Stimulated activated CD4-positive, alpha-beta T cell treated with anti-CD3 and anti-CD28 coated beads, Interleukin-2, amount 100 ng/mL, for 24 hours (primary cell): ENCODE measurements around the gene ERBB2.
A peak's percentile ranks its signal among the peaks of the same experiment; 100 is the strongest.
"Not testable (repeated sequence)": the region's sequence is repeated elsewhere in the genome, so short reads cannot be mapped to it uniquely, and the experiment has no call there.

ENCODE experiments used
- DNase-seq, 2 donors: peaks; one replicate each; pipeline ENCODE4 v3.0.0-alpha.2; 2020

The ERBB2 gene

GRCh38 chr17:39705786-39706348 is 6.0 kb downstream of the ERBB2 start:
- no peak for DNase-seq

DNA sequence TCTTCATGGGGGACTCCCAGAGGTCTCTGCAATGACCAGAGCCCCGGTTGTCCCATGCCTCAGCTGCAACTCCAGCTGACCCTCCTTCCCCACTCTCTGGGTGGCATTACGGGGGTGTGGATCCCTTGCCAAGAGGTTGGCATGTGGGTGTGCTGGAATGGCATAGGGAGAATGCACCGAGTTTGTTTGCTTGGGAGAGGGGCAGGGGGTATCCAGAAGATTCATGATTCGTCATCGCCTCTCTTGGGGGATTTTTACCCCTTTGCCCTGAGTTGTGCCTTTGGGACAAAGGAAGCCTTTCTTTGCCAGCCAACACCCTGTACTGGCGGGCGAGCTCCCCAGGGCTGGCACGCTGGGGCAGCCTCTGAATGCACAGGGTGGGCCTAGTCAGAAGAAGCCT is 6.5 kb downstream of the ERBB2 start:
- DNase-seq: no peak

- DNase-seq: no peak
These were observed 7.1 kb downstream of the ERBB2 start for GRCh38 chr17:39706921-39707337.

DNA sequence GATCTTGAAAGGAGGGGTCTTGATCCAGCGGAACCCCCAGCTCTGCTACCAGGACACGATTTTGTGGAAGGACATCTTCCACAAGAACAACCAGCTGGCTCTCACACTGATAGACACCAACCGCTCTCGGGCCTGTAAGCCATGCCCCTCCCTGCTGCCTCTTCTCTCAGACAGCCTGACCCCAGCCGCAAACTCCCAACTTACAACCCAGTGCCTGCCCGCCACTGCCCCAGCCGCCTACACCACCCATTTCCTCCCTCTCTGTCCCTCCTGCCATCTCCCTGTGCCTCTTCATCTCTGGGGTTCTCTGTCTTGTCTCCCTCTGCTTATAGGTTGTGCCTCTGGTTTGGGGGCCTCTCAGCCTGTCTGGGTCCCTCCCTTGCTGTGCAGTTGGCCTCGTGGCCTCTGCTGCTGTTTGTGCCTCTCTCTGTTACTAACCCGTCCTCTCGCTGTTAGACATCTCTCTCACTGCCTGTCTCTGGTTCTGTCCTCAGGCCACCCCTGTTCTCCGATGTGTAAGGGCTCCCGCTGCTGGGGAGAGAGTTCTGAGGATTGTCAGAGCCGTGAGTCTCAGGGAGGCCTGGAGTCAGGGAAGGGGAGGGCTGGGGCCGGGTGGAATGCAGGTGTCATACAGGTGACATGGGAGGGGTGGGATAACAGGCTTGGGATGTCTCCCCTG is 9.6 kb downstream of the ERBB2 start:
- no peak for DNase-seq

GRCh38 chr17:39709998-39710964 is 10.4 kb downstream of the ERBB2 start:
- DNase-seq: no peak

GRCh38 chr17:39711071-39711470 is 11.2 kb downstream of the ERBB2 start:
- not testable (repeated sequence) for DNase-seq

- DNase-seq: no peak
These were observed 12.0 kb downstream of the ERBB2 start for GRCh38 chr17:39711851-39712250.

- no peak for DNase-seq
These were observed 14.4 kb downstream of the ERBB2 start for GRCh38 chr17:39714234-39714633.

DNA sequence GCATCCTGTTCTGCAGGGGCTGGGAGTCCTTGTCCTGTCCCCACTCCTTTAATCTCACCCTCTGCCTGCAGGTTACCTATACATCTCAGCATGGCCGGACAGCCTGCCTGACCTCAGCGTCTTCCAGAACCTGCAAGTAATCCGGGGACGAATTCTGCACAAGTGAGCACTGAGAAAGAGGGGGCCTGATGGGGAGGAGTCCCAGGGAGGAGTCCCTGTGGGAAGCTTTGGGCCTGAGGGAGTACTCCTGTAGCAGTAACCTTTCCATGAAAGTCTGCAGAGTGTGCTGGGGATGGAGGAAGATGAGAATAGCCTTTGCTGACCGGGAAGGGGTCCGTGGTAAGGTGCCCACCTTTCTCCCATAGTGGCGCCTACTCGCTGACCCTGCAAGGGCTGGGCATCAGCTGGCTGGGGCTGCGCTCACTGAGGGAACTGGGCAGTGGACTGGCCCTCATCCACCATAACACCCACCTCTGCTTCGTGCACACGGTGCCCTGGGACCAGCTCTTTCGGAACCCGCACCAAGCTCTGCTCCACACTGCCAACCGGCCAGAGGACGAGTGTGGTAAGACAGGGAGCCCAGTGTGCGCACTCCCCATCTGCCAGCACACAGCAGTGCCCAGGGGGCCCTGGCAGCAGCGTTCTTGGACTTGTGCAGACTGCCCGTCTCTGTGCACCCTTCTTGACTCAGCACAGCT is 15.7 kb downstream of the ERBB2 start:
- no peak for DNase-seq

- DNase-seq: no peak
These were observed 16.4 kb downstream of the ERBB2 start for GRCh38 chr17:39716073-39716818.

GRCh38 chr17:39716879-39717536 is 17.1 kb downstream of the ERBB2 start:
- no peak for DNase-seq

- DNase-seq: no peak
These were observed 17.8 kb downstream of the ERBB2 start for GRCh38 chr17:39717660-39718059.

- no peak for DNase-seq
These were observed 19.9 kb downstream of the ERBB2 start for GRCh38 chr17:39719563-39720355.

GRCh38 chr17:39722104-39722503 is 22.2 kb downstream of the ERBB2 start:
- DNase-seq: no peak

DNA sequence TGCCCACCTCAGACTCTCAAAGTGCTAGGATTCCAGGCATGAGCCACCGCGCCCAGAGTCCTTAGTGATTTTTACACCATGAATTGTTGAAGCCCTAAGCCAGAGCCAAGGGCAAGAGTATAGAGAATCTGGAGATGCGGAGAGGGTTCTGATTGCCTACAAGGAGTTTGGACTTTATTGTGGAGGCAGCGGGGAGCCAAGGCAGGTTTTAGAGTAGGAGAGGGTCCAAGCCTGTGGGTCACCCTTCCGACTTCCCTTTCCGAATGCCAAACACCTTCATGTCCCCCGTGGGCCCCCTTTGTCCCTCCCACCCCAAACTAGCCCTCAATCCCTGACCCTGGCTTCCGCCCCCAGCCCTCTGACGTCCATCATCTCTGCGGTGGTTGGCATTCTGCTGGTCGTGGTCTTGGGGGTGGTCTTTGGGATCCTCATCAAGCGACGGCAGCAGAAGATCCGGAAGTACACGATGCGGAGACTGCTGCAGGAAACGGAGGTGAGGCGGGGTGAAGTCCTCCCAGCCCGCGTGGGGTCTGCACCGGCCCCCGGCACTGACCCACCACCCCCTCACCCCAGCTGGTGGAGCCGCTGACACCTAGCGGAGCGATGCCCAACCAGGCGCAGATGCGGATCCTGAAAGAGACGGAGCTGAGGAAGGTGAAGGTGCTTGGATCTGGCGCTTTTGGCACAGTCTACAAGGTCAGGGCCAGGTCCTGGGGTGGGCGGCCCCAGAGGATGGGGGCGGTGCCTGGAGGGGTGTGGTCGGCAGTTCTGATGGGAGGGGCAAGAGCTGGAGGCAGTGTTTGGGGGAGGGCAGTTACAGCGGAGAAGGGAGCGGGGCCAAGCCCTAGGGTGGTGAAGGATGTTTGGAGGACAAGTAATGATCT is 23.3 kb downstream of the ERBB2 start:
- DNase-seq: peak in 1 of 2 donors; percentile 33

- no peak for DNase-seq
These were observed 24.9 kb downstream of the ERBB2 start for GRCh38 chr17:39724731-39725130.

- not testable (repeated sequence) for DNase-seq
These were observed 26.1 kb downstream of the ERBB2 start for GRCh38 chr17:39725923-39726322.

DNA sequence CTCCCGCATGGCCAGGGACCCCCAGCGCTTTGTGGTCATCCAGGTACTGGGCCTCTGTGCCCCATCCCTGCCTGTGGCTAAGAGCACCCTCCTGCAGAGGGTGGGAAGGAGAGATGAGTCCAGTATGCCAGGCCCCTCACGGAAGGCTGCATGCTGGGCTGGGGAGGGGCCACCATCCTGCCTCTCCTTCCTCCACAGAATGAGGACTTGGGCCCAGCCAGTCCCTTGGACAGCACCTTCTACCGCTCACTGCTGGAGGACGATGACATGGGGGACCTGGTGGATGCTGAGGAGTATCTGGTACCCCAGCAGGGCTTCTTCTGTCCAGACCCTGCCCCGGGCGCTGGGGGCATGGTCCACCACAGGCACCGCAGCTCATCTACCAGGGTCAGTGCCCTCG is 26.8 kb downstream of the ERBB2 start:
- no peak for DNase-seq

DNA sequence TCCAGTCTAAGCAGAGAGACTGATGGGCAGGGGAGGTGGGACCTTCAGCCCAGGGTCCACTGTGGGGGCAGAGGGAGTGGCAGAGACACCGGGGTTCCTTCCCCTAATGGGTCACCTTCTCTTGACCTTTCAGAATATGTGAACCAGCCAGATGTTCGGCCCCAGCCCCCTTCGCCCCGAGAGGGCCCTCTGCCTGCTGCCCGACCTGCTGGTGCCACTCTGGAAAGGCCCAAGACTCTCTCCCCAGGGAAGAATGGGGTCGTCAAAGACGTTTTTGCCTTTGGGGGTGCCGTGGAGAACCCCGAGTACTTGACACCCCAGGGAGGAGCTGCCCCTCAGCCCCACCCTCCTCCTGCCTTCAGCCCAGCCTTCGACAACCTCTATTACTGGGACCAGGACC is 27.7 kb downstream of the ERBB2 start:
- DNase-seq: no peak
